HG03442 (cell line): ENCODE results near the gene DNAJC18.
"Not testable (repeated sequence)": the region's sequence is repeated elsewhere in the genome, so short reads cannot be mapped to it uniquely, and the experiment has no call there.

Source experiments
- ATAC-seq: cut with Tn5 transposase; IDR thresholded peaks from one replicate; pipeline ENCODE4 v1.9.1; 2021; ENCODE audit warnings: mild to moderate bottlenecking, moderate library complexity; ENCODE audit not compliant: unreplicated experiment

DNAJC18 gene

DNA sequence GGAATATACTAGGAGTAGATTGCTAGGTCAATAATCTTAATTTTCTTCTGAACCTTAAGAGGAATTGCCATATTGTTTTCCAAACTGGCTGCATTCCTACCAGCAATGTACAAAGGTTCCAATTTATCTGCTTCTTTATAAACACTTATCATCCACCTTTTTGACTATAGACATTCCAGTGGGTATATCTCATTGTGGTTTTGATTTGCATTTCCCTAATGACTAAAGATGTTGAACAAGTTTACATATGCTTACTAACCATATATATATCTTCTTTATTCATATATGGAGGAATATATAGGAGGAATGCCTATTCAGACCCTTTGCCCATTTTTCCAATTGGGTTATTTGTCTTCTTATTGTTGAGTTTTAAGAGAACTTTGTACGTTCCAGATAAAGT is 7.6 kb downstream of the DNAJC18 start:
- ATAC-seq = no peak

DNA sequence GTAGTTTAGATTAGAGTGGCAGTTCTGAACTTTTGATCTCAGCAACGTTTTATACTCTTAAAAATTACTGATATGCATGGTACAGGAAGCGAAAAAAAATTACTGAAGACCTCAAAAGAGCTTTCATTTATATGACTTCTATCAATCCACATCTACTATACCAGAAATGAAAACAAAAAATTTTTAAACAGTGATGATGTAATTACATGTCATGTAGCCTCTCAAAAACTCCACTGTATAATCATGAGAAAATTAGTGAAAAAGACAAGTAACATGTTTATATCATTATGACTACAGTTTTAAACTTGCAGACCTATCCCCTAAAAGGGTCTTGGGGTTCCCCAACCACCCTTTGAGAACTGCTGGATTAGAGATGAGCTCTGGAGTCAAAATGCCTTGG is 9.3 kb downstream of the DNAJC18 start:
- no peak for ATAC-seq

DNA sequence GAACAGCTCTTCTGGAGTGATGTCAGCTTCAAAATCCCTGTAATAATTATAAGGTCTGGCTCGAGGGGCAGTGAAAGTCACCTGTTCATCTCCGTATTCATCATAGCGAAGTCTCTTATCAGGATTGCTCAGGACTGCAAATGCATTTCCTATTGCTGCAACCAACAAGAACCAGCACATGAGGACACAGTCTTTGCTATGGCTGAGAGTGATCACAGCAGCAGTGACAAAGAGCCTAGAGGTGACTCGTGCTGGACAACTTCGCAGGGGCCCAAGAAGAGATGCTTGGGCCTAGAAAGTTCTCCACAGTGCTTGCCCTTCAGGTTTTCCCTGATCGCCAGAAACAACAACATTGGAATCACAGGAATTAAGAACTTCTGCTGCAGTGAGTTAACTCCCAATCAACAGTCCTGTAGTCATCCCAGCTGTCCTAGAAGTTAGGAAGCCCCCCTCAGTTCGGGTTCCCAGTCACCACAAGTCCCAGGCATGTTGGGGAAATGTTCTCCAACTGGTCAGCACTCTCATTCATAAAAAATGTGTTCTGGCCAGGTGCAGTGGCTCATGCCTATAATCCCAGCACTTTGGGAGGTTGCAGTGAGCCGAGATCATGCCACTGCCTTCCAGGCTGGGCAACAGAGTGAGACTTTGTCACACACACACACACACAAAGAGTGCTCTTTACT is 13.0 kb downstream of the DNAJC18 start:
- no peak for ATAC-seq

DNA sequence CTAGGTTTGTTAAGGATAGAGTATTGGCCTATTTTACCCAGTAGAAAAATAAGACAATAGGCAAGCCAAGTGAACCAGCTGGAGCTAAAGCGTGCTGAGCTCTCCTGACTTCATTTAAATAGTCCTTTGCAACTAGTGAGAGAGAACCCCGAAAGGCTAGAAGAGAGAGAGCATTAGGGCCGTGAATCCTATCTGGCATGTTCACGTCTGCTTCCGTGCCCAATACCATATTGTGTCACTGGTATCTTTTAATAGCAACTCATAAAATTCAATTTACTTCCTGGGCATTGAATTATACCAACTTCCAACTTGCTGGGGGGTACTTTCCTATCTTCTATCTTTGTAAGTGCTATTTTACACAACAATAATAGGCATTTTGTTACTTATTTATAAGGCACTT is 13.8 kb downstream of the DNAJC18 start:
- ATAC-seq = no peak

DNA sequence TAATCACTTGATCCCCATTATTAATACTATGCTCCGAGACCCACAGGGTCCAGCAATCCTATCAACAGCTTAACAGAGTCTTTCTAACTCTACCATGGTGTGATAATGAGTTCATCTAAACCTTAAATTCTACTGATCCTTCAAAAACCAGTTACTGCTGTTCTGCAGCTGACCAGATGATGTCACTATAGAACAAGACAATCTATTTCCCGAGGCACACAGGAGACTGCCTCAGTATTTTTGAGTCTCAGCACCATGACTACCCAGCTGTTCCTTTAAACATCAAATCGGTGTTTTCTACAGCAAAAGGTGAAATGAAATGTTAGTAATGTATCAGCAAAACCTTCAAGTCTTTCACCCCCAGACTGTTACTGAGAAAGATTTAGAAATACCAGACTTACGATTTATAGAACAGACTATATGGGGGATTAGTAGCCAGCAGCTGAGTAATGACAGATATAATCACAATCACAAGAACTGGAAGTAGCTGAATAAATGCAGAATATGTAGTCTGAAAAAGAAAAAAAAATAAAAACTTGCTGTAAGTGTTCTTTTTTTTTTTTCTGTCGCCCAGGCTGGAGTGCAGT is 16.9 kb downstream of the DNAJC18 start:
- peak; percentile 52 for ATAC-seq

DNA sequence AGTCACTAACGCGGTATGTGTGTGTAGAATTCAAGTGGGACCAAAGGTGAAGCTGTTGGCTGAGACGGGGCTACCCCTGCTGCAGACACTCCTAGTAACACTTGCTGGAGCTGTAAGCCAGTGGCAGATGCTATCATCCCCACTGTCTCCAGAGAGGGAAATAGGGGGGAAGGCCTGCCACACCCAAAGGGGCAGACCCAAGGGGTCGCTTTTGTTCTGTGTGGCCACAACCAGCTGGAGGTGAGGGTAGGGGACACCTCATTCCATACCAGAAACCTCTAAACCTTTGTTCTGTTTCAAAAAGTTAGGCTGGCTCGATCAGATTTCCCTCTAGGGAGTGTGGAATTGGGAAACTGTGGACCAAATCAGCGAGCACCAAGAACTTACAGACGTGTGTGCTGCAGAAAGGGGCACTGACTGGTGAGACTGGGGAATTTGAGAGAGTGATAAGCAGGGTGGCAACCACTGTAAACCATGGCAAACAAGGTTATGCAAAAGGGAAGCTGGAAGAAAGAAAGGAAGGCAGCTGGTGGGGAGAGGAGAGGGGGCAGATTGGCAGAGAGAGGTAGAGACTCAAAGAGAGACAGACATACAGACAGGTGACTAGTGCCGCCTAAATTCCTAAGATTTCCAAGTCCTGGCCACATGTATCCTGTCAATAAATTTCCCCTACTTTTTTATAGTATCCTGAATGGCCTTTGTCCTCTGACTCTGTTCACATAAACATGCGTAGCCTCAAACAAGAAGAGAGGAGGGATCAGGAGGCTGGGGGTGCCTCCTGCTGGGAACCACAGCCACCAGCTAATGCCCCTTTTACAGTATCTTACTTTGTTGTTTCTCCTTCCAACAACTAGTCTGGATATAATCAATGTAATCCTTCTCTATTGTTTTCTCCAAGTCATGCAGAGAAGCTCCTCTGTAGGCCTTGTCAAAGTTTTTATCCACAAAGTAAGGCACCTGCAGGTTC is 19.8 kb downstream of the DNAJC18 start:
- no peak for ATAC-seq

DNA sequence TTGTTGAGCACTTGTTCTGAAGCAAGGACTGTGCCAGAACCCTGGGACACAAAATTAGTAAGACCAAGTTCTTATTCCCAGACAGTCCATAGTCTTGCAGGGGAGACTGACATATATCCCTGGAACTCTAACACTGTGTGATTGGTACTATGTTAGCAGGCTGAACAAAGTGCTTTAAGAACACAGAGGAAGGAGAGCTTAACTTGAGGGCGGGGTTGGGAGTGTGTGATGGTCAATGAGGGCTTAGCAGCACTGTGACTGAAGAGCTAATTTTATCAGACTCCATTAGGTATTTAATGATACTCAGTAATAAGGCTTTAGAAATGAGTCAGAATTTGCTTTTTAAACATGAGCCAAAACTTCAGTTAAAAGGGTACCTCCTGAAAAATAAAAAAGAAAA is 20.5 kb downstream of the DNAJC18 start:
- ATAC-seq = no peak

DNA sequence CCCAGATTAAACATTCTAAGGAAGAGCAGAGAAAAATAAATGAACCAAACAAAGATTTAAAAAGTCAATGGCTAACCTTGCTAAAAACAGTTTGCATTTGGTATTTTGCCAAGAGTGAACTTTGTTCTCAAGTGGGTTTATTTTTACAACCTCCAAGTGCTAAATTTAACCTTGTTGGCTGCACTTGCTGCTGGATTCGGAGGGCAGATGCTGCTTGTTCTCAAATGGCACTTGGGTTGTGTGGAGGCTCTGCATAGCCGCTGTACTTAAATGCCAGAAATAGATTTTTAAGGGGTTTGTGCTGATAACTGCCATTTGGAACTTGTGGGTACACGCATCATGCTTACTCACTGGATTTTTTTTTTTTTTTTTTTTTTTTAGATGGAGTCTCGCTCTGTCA is 22.1 kb downstream of the DNAJC18 start:
- ATAC-seq = no peak

DNA sequence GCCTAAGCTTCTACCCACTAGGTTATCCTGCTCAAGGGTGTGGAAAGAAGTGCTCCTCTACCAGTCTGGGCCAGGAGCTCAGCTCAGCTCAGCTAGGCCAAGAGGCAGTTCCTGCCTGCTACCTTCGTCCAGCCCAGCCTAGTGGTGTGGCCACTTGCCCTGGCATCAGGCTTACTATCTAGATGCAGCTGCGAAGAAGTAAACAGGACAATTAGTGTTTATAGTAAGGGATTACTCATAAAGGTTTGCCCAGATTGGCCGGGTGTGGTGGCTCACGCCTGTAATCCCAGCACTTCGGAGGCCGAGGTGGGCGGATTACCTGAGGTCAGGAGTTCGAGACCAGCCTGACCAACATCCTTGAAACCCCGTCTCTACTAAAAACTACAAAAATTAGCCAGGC is 22.7 kb downstream of the DNAJC18 start:
- ATAC-seq = no peak

DNA sequence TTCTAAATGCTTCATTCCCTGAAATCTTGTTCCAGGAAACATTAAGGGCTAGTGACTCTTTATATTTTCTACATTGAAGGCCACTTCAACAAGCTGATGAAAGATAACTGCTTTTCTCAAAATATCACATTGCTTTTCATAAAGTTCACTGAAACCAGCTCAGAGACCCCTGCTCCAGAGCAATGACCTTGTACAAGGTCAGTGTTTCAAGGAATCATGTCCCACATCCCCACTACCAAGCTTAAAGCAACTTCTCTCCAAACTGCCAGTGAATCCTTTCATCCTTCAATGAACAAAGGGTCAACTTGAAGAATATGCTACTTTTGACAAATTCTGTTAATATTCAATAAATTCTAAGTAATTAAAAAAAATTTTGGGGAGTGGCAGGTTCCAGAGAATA is 23.5 kb downstream of the DNAJC18 start:
- ATAC-seq = no peak

DNA sequence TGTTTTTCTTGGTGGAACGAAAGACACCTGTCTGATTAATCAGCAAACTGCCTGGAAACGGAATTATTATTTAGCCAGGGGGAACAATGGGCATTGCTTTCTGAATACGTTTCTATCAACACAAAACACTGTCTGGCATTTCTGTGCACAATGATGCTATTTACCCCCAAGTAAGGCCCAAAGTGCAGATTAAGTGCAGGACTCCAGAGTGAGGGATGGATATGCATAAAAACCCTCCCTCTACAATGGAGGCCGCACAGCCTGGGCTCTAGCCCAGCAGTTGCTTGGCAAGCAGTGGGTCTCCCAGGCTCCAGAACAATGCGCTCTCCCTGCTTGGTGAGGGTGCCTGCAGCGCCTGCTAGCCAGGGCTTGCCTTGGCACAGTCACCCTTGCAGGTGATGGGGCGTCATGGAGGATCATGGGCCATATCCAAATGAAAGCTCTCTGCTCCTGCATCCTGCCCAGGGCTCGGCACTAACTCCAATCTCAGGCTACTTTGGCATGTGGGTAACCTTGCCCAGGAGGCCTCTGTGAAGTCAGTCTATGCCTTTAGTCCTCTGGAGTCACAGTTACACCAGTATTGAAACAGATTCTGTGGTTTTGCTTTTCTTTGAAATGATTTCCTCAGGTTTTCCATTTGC is 24.0 kb downstream of the DNAJC18 start:
- no peak for ATAC-seq

DNA sequence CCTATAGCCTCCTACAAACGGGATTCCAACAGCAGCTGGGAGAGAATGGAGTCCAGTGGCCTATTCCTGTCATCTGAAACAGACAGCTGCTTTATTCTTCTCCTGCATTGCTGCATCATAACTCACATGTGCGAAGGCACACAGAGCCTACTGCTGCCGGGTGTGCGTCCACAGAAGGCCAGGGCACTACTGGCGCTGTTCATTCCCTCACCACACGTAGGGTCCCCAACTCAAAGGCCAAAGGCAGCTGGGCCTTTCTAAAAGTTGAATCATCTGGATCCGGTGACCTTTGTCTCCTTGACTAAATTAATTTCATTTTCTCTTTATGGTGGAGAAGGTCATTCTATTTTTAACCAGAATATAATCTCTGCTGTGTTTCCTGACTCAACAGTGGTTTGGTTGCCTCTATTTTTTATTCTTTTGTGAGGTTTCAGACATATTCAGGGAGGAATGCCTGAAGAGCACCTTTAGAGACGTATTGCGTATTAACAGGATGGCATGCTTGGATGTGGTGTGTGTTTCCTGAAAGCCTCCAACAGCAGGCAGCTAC is 24.7 kb downstream of the DNAJC18 start:
- ATAC-seq = no peak

DNA sequence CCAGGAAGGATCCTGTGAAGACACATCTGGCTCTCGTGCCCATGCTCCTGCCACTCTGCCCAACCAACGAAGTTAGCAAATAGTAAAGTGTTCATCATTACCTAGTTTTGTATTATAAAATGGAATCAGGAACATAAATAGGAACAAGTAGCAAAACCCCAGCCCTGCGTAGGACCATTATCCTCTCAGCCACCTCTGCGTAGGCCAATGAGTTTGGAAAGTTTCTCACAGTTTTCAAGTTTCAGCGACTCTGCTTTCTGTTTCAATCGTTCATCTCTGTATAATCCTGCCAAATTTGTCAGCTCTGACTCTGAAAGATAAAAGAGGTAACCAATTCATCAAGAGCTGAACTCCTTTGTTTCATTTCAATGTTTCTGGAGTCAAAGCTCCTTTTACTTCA is 25.4 kb downstream of the DNAJC18 start:
- ATAC-seq = peak; percentile 50

DNA sequence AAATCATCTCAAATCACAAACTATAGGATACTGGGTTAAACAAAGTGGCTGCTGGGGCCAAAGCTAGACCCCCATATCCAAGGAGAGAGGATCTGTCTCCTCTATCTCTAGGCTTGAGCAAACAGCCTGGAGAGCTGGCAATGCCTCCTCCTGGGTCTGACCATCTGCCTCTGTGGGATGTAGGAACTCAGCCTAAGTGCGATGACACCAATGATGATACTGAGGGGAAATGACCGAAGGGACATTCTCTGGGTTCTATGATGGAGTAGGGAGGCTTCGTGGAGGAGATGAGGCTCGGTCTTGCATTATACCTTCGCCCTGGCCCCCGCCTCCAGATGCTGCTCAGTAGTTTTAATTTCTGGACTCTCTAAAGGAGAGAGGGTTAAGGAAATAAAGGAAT is 26.2 kb downstream of the DNAJC18 start:
- ATAC-seq = no peak

DNA sequence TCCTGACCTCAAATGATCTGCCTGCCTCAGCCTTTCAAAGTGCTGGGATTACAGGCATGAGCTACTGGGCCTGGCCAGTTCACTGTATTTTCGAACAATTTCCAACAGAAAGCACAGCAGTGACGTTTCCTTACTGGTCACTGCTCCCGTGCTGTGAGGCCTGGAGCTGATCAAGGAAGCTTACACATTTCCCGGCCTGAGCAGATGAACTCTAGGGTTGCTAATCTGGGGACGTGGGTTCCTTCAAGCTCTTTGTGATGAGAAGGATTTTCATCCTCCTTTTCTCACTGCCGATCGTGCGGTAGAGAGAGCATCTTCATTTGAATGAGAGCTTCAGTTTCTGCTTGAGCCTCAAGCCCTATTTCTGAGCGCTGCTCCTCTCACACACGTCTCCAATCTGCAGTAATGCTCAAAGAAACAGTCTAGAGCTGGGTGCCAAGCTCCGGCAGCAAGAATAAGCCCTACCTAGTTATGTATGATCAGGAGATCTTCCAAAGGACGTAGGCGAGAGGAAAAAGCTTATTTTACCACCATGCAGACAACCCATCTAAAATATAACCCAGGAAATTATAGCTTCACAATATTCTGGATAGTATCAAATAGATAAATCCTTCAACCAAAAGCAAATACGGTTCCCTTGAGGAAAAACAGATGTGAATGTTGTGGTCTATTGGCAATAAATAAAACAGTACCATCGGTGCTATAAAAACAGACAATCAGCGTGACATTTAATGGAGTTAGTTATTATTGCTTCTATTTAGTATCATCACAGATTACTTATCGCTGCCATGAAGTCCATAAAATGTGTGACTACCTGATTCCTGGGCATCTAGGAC is 28.1 kb downstream of the DNAJC18 start:
- no peak for ATAC-seq

DNA sequence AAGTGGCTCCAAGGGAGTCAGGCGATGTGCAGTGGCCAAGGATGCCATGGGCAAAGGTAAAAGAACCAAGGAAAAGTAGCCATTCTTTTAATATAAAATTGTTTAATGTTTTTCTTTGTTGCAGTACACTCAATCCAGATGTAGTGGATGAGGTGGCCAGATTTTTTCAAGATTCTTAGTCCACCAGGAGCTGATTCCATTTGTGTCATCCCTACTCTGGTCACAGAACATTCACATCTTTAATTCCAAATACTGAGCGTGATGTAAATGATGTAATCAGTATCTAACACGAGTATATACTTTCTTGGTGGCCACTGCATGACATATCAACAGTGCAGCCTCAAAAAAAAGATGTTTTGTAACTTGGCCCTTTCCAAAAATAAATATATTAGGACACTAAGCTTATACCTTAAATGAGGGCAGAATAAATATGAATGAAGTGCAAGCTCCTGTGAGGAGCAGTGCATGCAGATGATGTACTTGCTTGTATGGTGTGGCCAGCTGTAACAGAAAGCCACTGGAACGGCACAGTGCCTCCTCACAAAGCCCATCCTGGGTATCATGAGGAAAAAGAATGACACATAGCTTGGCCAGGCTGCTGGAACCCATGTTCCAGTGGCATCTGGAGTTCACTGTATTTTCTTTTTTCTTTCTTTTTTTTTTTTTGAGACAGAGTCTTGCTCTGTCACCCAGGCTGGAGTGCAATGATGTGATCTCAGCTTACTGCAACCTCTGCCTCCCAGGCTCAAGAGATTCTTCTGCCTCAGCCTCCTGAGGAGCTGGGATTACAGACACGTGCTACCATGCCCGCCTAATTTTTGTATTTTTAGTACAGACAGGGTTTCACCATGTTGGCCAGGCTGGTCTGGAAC is 29.0 kb downstream of the DNAJC18 start:
- no peak for ATAC-seq

DNA sequence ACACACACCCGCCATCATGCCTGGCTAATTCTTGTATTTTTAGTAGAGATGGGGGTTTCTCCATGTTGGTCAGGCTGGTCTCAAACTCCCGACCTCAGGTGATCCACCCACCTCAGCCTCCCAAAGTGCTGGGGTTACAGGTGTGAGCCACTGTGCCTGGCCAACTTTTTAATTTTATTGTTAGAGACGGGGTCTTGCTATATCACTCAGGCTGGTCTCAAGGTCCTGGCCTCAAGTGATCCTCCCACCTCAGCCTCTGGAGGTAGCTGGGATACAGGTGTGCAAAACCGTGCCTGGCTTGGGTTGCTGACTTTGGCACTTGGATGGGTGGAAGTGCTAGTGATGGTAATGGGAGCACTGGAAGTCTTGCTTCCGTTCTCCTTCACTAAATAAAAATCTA is 30.2 kb downstream of the DNAJC18 start:
- not testable (repeated sequence) for ATAC-seq

DNA sequence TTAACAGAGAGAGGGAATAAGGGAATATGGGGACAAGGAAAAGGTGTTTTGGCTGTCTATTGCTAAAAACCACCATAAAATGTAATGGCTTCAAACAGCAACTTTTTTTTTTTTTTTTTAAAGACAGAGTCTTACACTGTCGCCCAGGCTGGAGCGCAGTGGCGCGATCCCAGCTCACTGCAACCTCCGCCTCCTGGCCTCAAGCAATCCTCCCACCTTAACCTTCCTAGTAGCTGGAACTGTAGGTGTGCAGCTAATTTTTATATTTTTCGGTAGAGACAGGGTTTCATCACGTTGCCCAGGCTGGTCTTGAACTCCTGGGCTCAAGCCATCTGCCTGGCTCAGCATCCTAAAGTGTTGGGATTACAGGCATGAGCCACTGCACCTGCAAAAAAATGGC is 31.1 kb downstream of the DNAJC18 start:
- no peak for ATAC-seq

DNA sequence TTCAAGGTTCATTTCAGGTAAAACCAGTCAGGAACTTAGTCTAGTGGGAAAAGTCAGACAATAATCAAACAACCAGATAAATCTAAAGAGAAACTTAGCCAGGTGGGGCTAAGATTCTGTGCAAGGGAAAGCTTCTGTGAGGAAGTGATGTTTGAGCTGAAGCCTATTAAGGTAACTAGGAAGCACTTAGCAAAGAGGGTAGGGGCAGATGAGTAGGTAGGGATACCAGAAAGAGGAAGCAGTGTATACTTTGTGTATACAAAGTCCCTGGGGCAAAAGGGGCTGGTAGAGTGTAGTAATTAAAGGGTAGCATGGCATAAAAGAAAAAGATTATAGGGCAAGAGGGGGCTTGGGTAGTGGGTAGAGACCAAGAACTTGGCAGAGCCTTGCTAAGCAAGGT is 31.8 kb downstream of the DNAJC18 start:
- ATAC-seq = no peak
